Stimulated activated CD8-positive, alpha-beta memory T cell treated with anti-CD3 and anti-CD28 coated beads, Interleukin-4, amount 100 ng/mL, for 24 hours (primary cell): Measurements from ENCODE around the gene FNIP2.
"Not testable (repeated sequence)": the region's sequence is repeated elsewhere in the genome, so short reads cannot be mapped to it uniquely, and the experiment has no call there.

Experiments
- DNase-seq: peaks from one replicate; pipeline ENCODE4 v3.0.0-alpha.2; 2020; ENCODE audit warnings: low read depth

The FNIP2 gene

DNA sequence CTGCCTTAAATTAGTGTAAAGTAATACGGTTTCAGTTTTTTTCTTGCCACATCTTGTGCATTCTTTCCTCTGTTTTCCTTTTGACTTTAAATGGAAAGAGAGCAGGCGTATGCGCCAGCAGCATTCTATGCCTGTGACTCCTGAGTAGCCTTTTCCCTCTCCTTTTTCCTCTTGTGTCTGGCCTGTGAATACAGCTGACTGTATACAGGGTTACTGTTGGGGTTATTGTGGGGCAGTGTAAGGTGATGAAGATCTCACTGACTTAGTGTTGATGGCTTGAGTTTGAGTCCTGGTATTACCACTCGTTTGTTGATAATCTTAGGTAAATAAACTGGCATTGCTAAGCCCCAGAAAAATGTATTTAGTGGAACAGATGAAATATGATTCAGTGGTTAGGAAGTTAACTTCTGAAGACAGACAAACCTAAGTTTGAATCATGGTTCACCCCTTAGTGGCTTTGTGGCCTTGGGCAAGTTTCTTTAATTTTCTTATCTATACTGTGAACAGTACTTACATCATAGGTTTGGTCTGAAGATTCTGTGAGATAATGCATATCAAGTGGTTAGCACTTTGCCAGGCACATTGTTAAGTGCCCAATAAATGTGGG lies 105.1 kb downstream of the FNIP2 start:
- DNase-seq: no peak

DNA sequence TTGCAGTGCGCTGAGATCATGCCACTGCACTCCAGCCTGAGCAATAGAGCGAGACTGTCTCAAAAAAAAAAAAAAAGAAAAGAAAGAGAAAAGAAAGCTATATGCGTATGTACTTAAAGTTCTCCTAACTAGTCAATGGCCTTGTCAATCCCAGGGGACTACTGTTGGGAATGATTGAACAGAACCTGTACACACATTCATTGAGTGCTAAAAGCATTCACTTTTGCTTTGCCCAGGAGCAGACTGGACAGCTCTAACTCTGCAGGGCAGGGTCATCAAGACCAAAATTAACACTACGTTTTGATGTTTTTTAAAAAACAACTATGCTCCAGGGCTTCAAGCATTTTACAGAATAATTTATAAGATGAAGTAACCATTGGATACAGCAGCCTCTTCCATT lies 106.2 kb downstream of the FNIP2 start:
- no peak for DNase-seq

DNA sequence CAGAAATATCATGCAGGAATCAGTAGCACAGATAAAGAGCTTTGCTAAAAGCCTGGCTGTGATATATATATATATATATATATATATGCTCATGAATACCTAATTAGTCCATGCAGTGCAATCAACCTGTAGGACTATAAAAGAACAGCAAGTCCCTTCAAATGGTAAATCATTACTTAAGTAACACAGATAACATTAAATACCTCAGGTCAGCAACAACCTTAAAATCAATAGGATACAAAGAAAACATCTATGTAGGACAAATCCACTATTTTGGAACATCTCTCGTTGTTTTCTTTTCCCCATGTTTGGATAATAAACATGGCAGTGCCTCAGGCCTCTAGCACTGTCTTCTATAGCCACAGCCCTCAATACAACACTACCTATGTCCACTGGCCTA lies 106.6 kb downstream of the FNIP2 start:
- DNase-seq: no peak

GRCh38 chr4:158877069-158877468 lies 108.2 kb downstream of the FNIP2 start:
- no peak for DNase-seq

- DNase-seq: not testable (repeated sequence)
Observed at GRCh38 chr4:158882142-158882541, 113.3 kb downstream of the FNIP2 start.

- no peak for DNase-seq
Observed at GRCh38 chr4:158884280-158884679, 115.5 kb downstream of the FNIP2 start.

DNA sequence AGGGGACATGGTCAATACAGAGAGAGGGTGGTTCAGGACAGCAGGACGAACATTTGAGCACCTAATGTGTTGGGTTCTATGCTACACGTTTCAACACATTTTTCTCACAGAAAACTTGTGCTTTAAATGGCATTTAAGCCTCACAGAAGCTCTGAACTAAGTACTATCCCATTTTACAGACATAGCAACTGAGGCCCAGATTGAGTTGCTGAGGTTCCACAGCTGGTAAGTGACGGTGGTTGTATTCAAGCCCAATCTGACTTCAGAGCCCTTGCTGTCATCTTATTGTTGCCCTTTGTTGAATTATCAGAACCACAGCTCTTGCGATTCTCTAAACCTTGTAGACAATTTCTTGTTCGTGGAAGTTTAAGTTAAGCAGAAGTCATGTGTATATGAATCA lies 116.7 kb downstream of the FNIP2 start:
- no peak for DNase-seq

- no peak for DNase-seq
Observed at GRCh38 chr4:158890294-158890693, 121.5 kb downstream of the FNIP2 start.

DNA sequence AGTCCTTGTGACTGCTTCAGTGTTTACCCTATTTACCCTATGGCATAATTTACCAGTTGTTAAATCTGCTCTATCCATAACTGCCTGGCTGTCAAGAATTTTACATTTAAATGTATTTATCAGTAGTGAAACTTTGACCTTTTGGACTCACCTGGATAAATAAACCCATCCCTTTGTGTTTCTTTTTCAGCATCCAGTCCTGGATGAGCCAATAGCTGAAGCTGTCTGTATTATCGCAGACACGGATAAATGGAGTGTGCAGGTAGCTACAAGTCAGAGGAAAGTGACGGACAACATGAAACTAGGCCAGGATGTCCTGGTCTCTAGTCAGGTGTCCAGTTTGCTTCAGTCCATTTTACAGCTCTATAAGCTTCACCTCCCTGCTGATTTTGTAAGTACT lies 122.4 kb downstream of the FNIP2 start:
- no peak for DNase-seq

DNA sequence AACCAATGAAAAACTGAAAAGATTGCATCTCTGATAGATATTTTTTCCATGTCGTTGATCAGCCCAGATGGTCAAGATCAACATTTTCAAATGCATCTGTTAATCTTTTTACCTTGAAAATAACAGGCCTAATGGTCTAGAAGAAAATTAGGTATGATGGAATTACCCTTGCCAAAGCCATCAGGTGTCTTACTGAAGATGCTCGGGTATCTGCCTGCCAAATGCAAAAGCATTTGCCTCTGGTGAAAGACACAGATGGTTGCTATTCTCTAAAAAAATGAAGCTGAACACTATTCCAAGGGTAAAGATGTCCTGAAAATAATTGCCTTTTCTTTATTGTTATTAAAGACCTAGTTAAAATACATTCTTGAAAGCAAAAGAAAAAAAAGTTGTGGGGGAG lies 126.0 kb downstream of the FNIP2 start:
- DNase-seq: no peak

DNA sequence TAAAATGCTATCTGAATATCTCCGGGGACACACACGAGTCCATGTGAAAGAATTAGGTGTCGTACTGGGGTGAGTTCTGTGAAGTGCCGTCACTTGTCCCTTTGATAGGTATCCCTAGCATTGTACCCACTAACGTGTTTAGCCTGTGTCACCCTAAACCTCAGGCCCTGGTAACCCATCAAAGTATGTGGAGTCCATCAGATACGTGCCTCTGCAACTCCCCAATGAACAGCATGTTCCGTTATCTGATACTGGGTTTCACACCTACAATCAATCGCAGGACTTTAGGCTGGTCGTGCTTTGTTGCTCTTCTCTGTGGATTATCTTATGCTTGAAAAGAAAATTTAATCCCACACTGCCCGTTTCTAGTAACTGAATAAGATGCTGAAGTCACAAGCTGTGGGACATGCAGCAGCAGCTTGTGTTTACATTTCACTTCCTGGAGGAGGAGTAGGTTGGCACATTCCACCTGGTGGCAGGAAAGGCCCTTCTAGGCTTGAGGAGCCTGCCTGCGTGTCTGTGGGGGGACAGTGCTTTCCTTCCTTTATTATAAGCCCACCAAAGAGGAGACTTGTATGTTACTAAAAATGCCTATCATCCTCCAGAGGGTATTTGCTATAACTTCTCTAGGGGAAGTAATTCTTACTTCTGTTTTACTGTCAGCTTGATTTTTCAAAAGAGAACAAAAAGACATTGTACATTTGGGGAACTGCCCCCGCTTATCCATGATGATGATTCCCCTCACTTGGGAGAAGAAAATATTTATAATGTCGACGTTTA lies 127.2 kb downstream of the FNIP2 start:
- no peak for DNase-seq

DNA sequence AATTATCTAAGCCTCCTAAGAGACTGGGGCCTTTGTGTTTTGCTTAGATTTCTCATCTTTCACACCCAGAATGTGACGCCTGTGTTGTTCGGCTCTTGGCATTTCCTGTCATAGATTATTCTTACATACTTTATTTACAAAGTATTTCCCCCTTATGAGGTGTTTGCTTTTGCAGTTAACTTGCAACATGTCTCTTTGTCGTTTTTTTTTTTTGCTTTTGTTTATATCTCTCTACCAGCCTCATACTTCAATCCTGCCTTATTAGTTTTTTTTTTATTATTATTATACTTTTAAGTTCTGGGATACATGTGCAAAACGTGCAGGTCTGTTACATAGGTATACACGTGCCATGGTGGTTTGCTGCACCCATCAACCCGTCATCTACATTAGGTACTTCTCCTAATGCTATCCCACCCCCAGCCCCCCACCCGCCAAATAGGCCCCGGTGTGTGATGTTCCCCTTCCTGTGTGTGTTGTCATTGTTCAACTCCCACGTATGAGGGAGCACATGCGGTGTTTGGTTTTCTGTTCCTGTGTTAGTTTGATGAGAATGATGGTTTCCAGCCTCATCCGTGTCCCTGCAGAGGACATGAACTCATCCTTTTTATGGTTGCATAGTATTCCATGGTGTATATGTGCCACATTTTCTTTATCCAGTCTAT lies 127.9 kb downstream of the FNIP2 start:
- DNase-seq: not testable (repeated sequence)

DNA sequence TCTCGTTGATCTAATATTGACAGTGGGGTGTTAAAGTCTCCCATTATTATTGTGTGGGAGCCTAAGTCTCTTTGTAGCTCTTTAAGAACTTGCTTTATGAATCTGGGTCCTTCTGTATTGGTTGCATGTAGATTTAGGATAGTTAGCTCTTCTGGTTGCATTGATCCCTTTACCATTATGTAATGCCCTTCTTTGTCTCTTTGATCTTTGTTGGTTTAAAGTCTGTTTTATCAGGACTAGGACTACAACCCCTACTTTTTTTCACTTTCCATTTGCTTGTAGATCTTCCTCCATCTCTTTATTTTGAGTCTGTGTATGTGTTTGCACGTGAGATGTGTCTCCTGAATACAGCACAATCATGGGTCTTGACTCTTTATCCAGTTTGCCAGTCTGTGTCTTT lies 131.6 kb downstream of the FNIP2 start:
- DNase-seq: not testable (repeated sequence)

GRCh38 chr4:158902280-158903078 lies 133.7 kb downstream of the FNIP2 start:
- DNase-seq: not testable (repeated sequence)

GRCh38 chr4:158903079-158903456 lies 134.2 kb downstream of the FNIP2 start:
- DNase-seq: no peak

DNA sequence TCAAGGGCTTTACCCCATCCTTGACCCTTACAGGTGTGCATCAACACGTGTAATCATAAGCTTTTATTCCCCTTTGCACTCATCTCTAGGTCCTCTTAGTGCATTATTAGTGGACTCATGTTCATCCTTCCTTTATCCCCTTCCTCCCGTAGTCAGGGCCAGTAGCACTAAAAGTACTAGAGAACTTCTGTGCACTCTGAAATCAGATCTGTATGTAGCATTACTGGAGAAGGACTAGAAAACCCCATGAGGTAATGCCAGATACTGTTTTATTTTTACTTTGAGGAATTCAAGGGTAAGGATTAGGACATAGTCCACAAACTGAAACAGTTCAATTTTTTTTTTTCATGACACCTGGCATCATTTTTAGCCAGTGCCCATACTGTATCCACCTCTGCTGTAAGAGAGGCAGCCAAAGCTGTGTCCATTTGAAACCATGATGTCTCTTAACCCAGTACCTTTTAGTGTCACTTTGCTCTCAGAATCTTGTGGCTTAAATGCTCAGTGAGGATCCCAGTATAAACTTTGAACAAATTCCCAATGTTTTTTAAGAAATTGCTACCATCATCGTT lies 134.7 kb downstream of the FNIP2 start:
- no peak for DNase-seq

- DNase-seq: no peak
Observed at GRCh38 chr4:158904815-158905214, 136.0 kb downstream of the FNIP2 start.

- DNase-seq: no peak
Observed at GRCh38 chr4:158906073-158906472, 137.2 kb downstream of the FNIP2 start.

DNA sequence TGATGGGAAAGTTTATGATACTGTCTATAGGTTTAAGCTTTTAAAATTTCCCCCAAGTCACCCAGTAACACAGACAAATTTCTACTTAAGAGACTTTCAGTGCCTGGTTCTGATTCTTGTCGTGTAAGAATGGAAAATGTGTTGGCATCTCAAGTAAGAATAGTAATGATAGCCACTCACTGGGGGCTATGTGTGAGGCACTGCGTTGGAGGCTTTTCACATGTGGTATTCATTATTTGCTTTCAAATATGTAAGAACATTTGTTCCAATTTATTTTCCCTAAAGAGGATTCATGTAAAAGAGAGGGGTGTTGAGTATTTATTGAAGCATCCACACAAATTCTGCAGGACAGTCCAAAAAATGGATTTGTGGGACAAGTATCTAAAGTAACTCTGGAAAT lies 143.6 kb downstream of the FNIP2 start:
- DNase-seq: no peak

GRCh38 chr4:158912806-158913205 lies 144.0 kb downstream of the FNIP2 start:
- no peak for DNase-seq

GRCh38 chr4:158913766-158914165 lies 144.9 kb downstream of the FNIP2 start:
- no peak for DNase-seq

- DNase-seq: no peak
Observed at GRCh38 chr4:158914218-158914617, 145.4 kb downstream of the FNIP2 start.
